ENCODE data around the gene NIT1. TPM values are rescaled to one million over a fixed set of nuclear protein-coding genes. Genes with fewer than 3 reads are reported as not detected.

NIT1 gene
- total and polyA plus RNA-seq, 2 of the 8 experiments (the other 6 are each of a cell fraction or from before 2014, with no cell fraction given): 33.0 to 40.4 TPM

DNA sequence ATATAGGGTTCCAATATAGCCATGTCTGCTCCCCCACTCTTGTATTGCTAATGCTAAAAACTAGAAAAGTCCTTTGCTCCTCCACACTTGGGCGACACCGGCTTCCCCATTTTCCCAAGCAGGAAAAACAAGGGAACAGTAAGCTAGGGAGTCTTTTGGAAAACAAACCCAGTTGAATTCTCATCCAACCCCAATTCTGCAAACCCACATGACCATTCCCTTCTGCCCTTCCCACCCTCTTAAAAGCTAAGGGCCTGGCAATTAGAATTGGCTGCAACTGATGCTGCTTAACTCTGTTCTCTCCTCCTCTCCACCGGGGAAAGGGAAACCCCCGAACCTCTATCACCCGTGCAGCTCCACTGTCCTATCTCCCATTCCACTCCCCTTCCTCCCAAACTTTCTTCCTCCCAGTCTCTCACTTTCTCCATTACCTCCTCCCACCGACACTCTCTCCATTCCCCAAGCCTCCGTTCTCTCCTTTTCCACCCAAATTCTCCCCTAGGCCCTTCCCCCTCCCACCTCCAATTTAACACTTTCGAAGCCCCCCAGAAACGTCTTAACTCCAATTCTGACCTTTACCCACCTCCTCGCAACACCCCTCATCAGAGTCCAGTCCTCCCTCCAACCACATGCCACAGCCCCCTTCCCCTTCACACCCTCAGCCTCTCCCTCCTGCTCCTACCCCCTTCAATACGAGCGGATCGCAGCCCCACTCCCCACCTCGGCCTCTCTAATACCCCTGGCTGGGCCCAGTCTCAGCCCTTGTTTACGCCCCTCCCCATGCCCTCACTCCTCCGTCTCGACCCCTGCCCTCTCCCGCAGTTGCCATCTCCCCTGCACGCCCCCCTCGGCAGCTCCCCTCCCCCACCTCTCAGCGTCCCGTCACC lies 13.9 kb downstream of the NIT1 start:
- 4% methylated on average over 11 of the region's 22 CpGs; no CpG with 5 or more reads in 1 of the 2 experiments for WGBS, 2 experiments (ENCODE audit: extremely low coverage in 1 of 2, insufficient coverage in 1 of 2, insufficient read length in 1 of 2, insufficient replicate concordance in 2 of 2, low coverage in 1 of 2, low lambda C conversion rate in 2 of 2, missing lambda C conversion rate in 1 of 2)
- CTCF ChIA-PET (ENCODE audit: partially characterized antibody): interaction anchor here (0.9 to 2.7 kb wide), 5 partner anchors 9 to 35 kb away, joined by 3 to 10 read pairs (median 5); partner anchors contain the start of genes KLHDC9, PPOX and UFC1

More for the DNA sequence above, 13.9 kb downstream of the NIT1 start:
- Histone ChIP-seq H3K27me3 (replicated peaks in 1 of 4; ENCODE audit: control insufficient read depth in 3 of 4, extremely low read depth in 1 of 4, insufficient read depth in 3 of 4, low read length in 3 of 4) (no peaks in the 10 kb centered on the region), H2BK120ac (replicated peaks; ENCODE audit: low read depth, low read length) (no peak overlapping the region), H3K9me3 (ENCODE audit: insufficient read depth in 2 of 2, low read depth in 1 of 2, low read length in 1 of 2) (no peaks in the 10 kb centered on the region), H2AFZ (ENCODE audit: low read length) (no peak overlapping the region), H4K20me1 (replicated peaks in 1 of 2; ENCODE audit: control insufficient read depth in 1 of 2, insufficient read depth in 2 of 2, low read length in 2 of 2) (peaks cover 2% of the 10 kb centered on the region in 2 experiments), H3K4me2 (ENCODE audit: insufficient read depth in 1 of 2, low read depth in 2 of 2, low read length in 2 of 2) (peak overlapping the region; percentile 75 to 78), H2AK5ac (ENCODE audit: low read depth, low read length) (no peak overlapping the region), H2BK12ac (ENCODE audit: low read depth, low read length) (no peak overlapping the region), H4K8ac (ENCODE audit: extremely low read depth, insufficient read depth, low read length) (peak overlapping the region; percentile 95; the same call in 1 of the 2 replicates), H3K23ac (ENCODE audit: insufficient read length) (no peak overlapping the region), H3K4me1 (replicated peaks in 1 of 4; ENCODE audit: control insufficient read depth in 3 of 4, insufficient read depth in 4 of 4, low read length in 3 of 4) (no peaks in the 10 kb centered on the region; a peak in 1 of 7 replicates), H3K23me2 (ENCODE audit: low read depth, low read length) (peaks cover 9% of the 10 kb centered on the region), H2BK20ac (ENCODE audit: low read length) (no peak overlapping the region), H3K4me3 (ENCODE audit: extremely low read depth in 1 of 4, insufficient read depth in 2 of 4, low read depth in 3 of 4, low read length in 4 of 4) (peak overlapping the region; percentile 71 to 97 (median 84)), H3K27ac (ENCODE audit: low read depth, low read length) (peak overlapping the region; percentile 95; the same call in 1 of the 2 replicates), H3K36me3 (ENCODE audit: control insufficient read depth in 2 of 4, insufficient read depth in 4 of 4, low read length in 3 of 4) (peaks cover 0 to 28% (median 10%) of the 10 kb centered on the region in 4 experiments; a peak in 6 of 8 replicates), H4K91ac (replicated peaks; ENCODE audit: insufficient read length, low read length) (peak overlapping the region; percentile 61), H2BK15ac (ENCODE audit: low read length) (0 out of 2 replicates have a peak overlapping the region, but pooled peaks have one; percentile 81), H3K79me2 (ENCODE audit: control insufficient read depth in 1 of 2, insufficient read depth in 2 of 2, low read length in 2 of 2) (peaks cover 0 to 56% of the 10 kb centered on the region in 2 experiments; a peak in 3 of 4 replicates), H2BK5ac (ENCODE audit: low read depth, low read length) (peak overlapping the region; percentile 87), H3K9ac (replicated peaks in 1 of 4; ENCODE audit: extremely low read depth in 1 of 4, low read depth in 3 of 4, low read length in 3 of 4) (peak overlapping the region in 3 of 4 experiments; percentile 64 to 85 (median 83); a peak in 5 of 7 replicates), H3K79me1 (ENCODE audit: low read depth, low read length) (peaks cover 9% of the 10 kb centered on the region), H3K18ac (ENCODE audit: extremely low read depth, low read length) (peak overlapping the region; percentile 55), H4K5ac (ENCODE audit: insufficient read length, low read depth, low read length) (peak overlapping the region; percentile 79), H3K14ac (ENCODE audit: insufficient read length) (peak overlapping the region; percentile 23), H3K4ac (replicated peaks; ENCODE audit: insufficient read length, low read depth, low read length) (peak overlapping the region; percentile 58), H3K56ac (replicated peaks; ENCODE audit: insufficient read length, low read depth, low read length) (peak overlapping the region; percentile 43)
- no peak for TF ChIP-seq CHD1 (IDR thresholded peaks at IDR 0.05; ENCODE audit: low read depth, low read length)
- peak; percentile 68 for TF ChIP-seq SAP30 (IDR thresholded peaks at IDR 0.05; ENCODE audit: insufficient read depth, insufficient replicate concordance, low read length)
- TF ChIP-seq ASH2L (IDR thresholded peaks at IDR 0.05; ENCODE audit: low read length): peak; percentile 80
- TF ChIP-seq, protein P1, sequence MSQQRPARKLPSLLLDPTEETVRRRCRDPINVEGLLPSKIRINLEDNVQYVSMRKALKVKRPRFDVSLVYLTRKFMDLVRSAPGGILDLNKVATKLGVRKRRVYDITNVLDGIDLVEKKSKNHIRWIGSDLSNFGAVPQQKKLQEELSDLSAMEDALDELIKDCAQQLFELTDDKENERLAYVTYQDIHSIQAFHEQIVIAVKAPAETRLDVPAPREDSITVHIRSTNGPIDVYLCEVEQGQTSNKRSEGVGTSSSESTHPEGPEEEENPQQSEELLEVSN (IDR thresholded peaks at IDR 0.05): peak; percentile 79
- peak in 1 of 2 experiments; percentile 88; a peak in 1 of 4 replicates for TF ChIP-seq HDAC2 (IDR thresholded peaks at IDR 0.05; ENCODE audit: borderline replicate concordance in 1 of 2, low read depth in 2 of 2, low read length in 2 of 2)
- POLR2A ChIA-PET (ENCODE audit: partially characterized antibody): interaction anchor here (0.6 to 9.6 kb wide), 20 partner anchors 10 to 220 kb away, joined by 3 to 130 read pairs (median 6); partner anchors contain the start of genes ADAMTS4, B4GALT3, F11R and KLHDC9
- FAIRE-seq (no peak), DNase-seq (ENCODE audit: low read depth in 1 of 2, low spot score in 2 of 2) (no peak)

Measured in H1 (cell line).